Stimulated activated CD8-positive, alpha-beta memory T cell treated with anti-CD3 and anti-CD28 coated beads, Interleukin-2, amount 100 ng/mL, for 1 hour (primary cell): ENCODE results near the gene RRP7A.
"Not testable (repeated sequence)": the region's sequence is repeated elsewhere in the genome, so short reads cannot be mapped to it uniquely, and the experiment has no call there.

ENCODE experiments used
- DNase-seq, 2 donors: peaks; one replicate each; pipeline ENCODE4 v3.0.0-alpha.2; 2020; ENCODE audit warnings: low read depth in 2 of 2

RRP7A gene

GRCh38 chr22:42499773-42500160 lies 19.8 kb downstream of the RRP7A start:
- not testable (repeated sequence) for DNase-seq

- not testable (repeated sequence) for DNase-seq
Measured at GRCh38 chr22:42495533-42496141, 24.0 kb downstream of the RRP7A start.

GRCh38 chr22:42493393-42493792 lies 26.2 kb downstream of the RRP7A start:
- DNase-seq = no peak

GRCh38 chr22:42492323-42492690 lies 27.3 kb downstream of the RRP7A start:
- no peak for DNase-seq

- DNase-seq = no peak
Measured at GRCh38 chr22:42490243-42490832, 29.3 kb downstream of the RRP7A start.

GRCh38 chr22:42489000-42489399 lies 30.6 kb downstream of the RRP7A start:
- DNase-seq = no peak

- no peak for DNase-seq
Measured at GRCh38 chr22:42484506-42484905, 35.1 kb downstream of the RRP7A start.

GRCh38 chr22:42483610-42484223 lies 35.9 kb downstream of the RRP7A start:
- DNase-seq = not testable (repeated sequence)

- DNase-seq = no peak
Measured at GRCh38 chr22:42475122-42475521, 44.5 kb downstream of the RRP7A start.

- DNase-seq = no peak
Measured at GRCh38 chr22:42473484-42474193, 46.0 kb downstream of the RRP7A start.

- DNase-seq = no peak
Measured at GRCh38 chr22:42472671-42473070, 46.9 kb downstream of the RRP7A start.

GRCh38 chr22:42471441-42471840 lies 48.2 kb downstream of the RRP7A start:
- no peak for DNase-seq

GRCh38 chr22:42470366-42471082 lies 49.1 kb downstream of the RRP7A start:
- DNase-seq = no peak

GRCh38 chr22:42468841-42469240 lies 50.8 kb downstream of the RRP7A start:
- DNase-seq = no peak

- no peak for DNase-seq
Measured at GRCh38 chr22:42462016-42462415, 57.6 kb downstream of the RRP7A start.

- no peak for DNase-seq
Measured at GRCh38 chr22:42461511-42461910, 58.1 kb downstream of the RRP7A start.
